HG03196 (cell line): ENCODE results near the gene MTPN.

ENCODE experiments used
- ATAC-seq: cut with Tn5 transposase; IDR thresholded peaks from one replicate; pipeline ENCODE4 v1.9.1; 2021; ENCODE audit not compliant: unreplicated experiment

The MTPN gene

GRCh38 chr7:135929249-135929648 lies 47.9 kb downstream of the MTPN start:
- ATAC-seq: no peak

GRCh38 chr7:135928136-135928535 lies 49.0 kb downstream of the MTPN start:
- no peak for ATAC-seq

- no peak for ATAC-seq
Observed at GRCh38 chr7:135925210-135925609, 51.9 kb downstream of the MTPN start.

GRCh38 chr7:135924302-135924701 lies 52.9 kb downstream of the MTPN start:
- ATAC-seq: no peak

- ATAC-seq: no peak
Observed at GRCh38 chr7:135922263-135922662, 54.9 kb downstream of the MTPN start.

- ATAC-seq: no peak
Observed at GRCh38 chr7:135920478-135920877, 56.7 kb downstream of the MTPN start.

GRCh38 chr7:135919071-135919841 lies 57.9 kb downstream of the MTPN start:
- ATAC-seq: no peak

GRCh38 chr7:135918134-135918533 lies 59.0 kb downstream of the MTPN start:
- no peak for ATAC-seq

GRCh38 chr7:135917721-135918120 lies 59.4 kb downstream of the MTPN start:
- no peak for ATAC-seq

- no peak for ATAC-seq
Observed at GRCh38 chr7:135914346-135914745, 62.8 kb downstream of the MTPN start.

- ATAC-seq: no peak
Observed at GRCh38 chr7:135913404-135913803, 63.8 kb downstream of the MTPN start.

- no peak for ATAC-seq
Observed at GRCh38 chr7:135911099-135911498, 66.1 kb downstream of the MTPN start.

- ATAC-seq: no peak
Observed at GRCh38 chr7:135910393-135911036, 66.6 kb downstream of the MTPN start.

GRCh38 chr7:135905858-135906257 lies 71.3 kb downstream of the MTPN start:
- ATAC-seq: no peak

- ATAC-seq: no peak
Observed at GRCh38 chr7:135905355-135905754, 71.8 kb downstream of the MTPN start.

GRCh38 chr7:135904282-135904681 lies 72.9 kb downstream of the MTPN start:
- no peak for ATAC-seq

- no peak for ATAC-seq
Observed at GRCh38 chr7:135901585-135902540, 75.3 kb downstream of the MTPN start.

- ATAC-seq: no peak
Observed at GRCh38 chr7:135900065-135900546, 77.1 kb downstream of the MTPN start.

GRCh38 chr7:135899458-135900064 lies 77.6 kb downstream of the MTPN start:
- ATAC-seq: no peak

- ATAC-seq: no peak
Observed at GRCh38 chr7:135898226-135898625, 78.9 kb downstream of the MTPN start.

GRCh38 chr7:135894816-135895215 lies 82.3 kb downstream of the MTPN start:
- ATAC-seq: no peak
